ENCODE data around the gene RNF113A.

The RNF113A gene

DNA sequence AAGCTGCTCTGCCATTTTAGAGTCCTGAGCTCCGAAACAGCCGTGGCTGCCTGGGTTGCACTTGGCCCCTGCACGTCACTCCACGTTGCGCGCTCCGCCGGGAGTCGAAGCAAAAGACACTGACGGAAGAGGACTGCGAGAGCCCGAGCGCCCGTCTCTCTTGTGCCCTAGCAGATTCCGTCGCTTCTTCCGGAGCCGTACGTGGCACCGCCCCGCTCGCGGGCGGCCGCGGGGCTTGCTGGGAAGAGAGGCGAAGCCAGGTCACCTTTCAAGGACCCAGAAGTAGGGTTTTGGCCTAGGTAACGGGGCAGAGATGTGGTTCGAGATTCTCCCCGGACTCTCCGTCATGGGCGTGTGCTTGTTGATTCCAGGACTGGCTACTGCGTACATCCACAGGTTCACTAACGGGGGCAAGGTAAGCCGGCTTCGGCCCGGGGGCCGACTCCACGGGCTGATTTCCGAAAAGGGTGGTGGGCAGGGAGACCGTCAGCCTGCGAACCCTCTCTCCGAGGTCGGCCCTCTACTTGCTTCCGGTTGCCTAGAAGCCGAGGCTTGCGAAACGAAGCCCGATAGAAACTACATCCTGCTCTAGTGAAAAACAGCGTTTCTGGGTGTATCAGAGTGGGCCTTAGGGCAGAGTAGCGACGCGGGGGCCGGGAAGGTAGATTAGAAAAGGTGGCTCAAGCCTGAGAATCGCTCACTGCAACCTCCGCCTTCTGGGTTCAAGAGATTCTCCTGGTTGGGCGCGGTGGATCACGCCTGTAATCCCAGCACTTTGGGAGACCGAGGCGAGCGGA is at the start of gene RNF113A, which contains the start of gene NDUFA1:
Gene RNF113A, minus strand, starts transcription at position 135 of the 797 bp plus-strand sequence. Its CDS starts 120 bp downstream, at position 15.
Gene NDUFA1, plus strand, starts transcription at position 234 of the 797 bp plus-strand sequence. Its CDS starts 80 bp downstream, at position 314.
- CTCF ChIA-PET = interaction anchor here (2.5 kb wide), 1 partner anchor 13 kb away, joined by 8 read pairs; no protein-coding TSS in a partner anchor
- TF ChIP-seq, protein P1, sequence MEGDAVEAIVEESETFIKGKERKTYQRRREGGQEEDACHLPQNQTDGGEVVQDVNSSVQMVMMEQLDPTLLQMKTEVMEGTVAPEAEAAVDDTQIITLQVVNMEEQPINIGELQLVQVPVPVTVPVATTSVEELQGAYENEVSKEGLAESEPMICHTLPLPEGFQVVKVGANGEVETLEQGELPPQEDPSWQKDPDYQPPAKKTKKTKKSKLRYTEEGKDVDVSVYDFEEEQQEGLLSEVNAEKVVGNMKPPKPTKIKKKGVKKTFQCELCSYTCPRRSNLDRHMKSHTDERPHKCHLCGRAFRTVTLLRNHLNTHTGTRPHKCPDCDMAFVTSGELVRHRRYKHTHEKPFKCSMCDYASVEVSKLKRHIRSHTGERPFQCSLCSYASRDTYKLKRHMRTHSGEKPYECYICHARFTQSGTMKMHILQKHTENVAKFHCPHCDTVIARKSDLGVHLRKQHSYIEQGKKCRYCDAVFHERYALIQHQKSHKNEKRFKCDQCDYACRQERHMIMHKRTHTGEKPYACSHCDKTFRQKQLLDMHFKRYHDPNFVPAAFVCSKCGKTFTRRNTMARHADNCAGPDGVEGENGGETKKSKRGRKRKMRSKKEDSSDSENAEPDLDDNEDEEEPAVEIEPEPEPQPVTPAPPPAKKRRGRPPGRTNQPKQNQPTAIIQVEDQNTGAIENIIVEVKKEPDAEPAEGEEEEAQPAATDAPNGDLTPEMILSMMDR (IDR thresholded peaks at IDR 0.05; ENCODE audit: control extremely low read depth, extremely low read depth, low read depth, missing control alignments) = no peak
- POLR2A ChIA-PET = interaction anchor here (1.3 to 2.6 kb wide), 3 partner anchors 19 to 82 kb away, joined by 3 to 17 read pairs (median 6); partner anchors contain the start of genes RPL39 and UPF3B
- peak; percentile 84 for DNase-seq (ENCODE audit: extremely low spot score)

DNA sequence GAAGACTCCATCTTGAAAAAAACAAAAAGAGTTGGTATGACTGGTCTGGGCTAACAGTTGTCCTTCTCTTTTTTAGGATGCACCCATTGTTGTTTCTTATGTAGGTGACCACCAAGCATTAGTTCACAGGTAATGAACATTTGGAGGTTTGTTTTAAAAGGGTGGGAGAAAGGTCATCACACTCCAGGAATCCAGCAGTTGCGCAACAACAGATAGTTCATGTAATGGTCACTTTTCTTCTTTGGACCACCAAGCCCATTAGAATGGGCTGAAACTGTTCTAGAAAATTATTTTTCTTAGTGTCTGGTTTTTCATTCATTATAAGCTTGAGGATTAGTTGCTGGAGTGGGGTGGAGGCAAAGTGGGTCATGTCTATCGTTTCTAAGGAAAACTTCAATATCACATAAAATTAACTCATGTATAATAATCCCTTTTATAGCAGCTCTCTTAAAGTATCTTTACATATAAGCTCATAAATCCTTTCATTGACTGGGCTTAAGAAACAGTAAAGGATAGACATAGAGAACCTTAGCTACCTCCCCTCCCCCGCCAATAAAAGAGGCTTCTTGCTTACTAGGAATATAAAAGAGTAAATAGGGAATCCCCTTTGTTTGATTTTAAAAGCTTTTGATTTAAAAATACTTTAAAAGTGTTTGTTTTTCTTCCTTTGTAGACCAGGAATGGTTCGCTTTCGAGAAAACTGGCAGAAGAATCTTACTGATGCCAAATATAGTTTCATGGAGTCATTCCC is 48.5 kb upstream of the RNF113A start:
- TF ChIP-seq, protein P1 (IDR thresholded peaks at IDR 0.05; ENCODE audit: control extremely low read depth, extremely low read depth, low read depth, missing control alignments) = no peak
- no peak for DNase-seq (ENCODE audit: extremely low spot score)
- CTCF ChIA-PET = interaction anchor here (1.0 to 1.4 kb wide), 2 partner anchors 8 to 20 kb away, joined by 3 to 4 read pairs; no protein-coding TSS in a partner anchor
- POLR2A ChIA-PET = no interaction called here

DNA sequence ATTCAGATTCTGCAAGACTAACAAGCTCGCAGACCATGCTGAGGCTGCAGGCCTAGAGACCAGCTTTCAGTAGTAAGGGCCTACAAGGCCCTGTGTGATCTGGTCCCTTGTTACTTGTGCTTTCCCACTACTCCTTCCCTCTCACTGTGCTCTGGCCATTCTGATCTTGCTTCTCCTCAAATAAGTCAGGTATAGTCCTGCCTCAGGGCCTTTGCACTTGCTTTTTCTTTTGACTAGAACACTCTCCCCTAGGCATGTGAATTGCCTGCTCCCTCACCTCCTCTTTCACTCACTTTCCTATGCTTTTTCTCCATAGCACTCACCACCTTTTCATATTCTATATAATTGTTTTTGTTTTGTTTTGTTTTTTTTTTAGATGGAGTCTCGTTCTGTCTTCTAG is 46.3 kb upstream of the RNF113A start:
- ChIA-PET CTCF (no interaction called here), POLR2A (no interaction called here)
- TF ChIP-seq, protein P1 (IDR thresholded peaks at IDR 0.05; ENCODE audit: control extremely low read depth, extremely low read depth, low read depth, missing control alignments) = no peak
- DNase-seq (ENCODE audit: extremely low spot score) = no peak

DNA sequence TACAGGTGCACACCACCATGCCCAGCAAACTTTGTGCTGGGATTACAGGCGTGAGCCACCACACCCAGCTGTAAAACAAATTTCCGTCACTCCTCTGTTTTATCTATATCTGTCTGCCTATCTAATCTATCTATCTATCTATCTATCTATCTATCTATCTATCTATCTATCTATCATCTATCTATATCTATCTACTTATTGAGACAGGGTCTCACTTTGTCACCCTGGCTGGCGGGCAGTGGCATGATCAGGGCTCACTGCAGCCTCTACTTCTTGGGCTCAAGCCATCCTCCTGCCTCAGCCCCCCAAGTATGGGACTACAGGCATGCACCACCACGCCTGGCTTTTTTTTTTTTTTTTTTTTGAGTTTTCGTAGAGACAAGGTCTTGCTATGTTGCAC is 44.8 kb upstream of the RNF113A start:
- CTCF ChIA-PET = no interaction called here
- TF ChIP-seq, protein P1 (IDR thresholded peaks at IDR 0.05; ENCODE audit: control extremely low read depth, extremely low read depth, low read depth, missing control alignments) = no peak
- DNase-seq (ENCODE audit: extremely low spot score) = no peak
- POLR2A ChIA-PET = no interaction called here

DNA sequence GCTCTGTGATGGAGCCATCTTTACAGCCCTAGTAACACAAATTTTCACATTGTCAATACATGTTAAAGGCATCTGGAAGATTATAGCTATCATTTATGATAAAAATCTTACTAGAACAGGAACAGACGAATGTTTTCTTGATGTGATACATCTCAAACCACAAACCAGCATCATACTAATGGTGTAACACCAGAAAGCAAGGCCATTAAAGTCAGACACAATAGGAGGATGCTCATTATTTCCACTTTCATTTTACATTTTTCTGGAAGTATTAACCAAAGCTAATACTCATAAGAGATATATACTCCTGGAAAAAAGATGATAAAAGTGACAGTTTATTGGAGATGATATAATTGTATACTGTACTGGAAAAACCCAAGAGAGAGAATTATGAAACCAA is 29.4 kb upstream of the RNF113A start:
- TF ChIP-seq, protein P1 (IDR thresholded peaks at IDR 0.05; ENCODE audit: control extremely low read depth, extremely low read depth, low read depth, missing control alignments) = no peak
- CTCF ChIA-PET = no interaction called here
- POLR2A ChIA-PET = no interaction called here
- no peak for DNase-seq (ENCODE audit: extremely low spot score)

DNA sequence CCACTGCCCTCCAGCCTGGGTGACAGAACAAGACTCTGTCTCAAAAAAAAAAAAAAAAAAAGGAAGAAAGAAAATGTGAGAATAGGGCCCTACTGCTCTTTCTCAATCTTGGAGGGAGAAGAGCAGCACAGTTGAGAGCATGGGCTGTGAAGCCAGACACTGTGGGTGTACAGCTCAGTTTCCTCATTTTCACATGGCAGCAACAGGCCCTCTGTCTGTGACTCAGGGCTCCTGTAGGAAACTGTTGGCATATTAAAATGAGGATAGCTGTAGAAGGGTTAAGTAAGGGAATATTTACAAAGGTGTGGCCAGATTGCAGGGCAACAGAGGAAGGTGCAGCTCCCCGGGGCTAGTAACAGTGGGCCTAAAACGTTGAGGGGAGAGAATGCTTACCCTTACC is 27.6 kb upstream of the RNF113A start:
- TF ChIP-seq, protein P1 (IDR thresholded peaks at IDR 0.05; ENCODE audit: control extremely low read depth, extremely low read depth, low read depth, missing control alignments) = no peak
- POLR2A ChIA-PET = no interaction called here
- CTCF ChIA-PET = interaction anchor here (1.5 kb wide), 1 partner anchor 11 kb away, joined by 4 read pairs; no protein-coding TSS in a partner anchor
- no peak for DNase-seq (ENCODE audit: extremely low spot score)

Data from GM10248 (cell line).